HepG2 (cell line): ENCODE measurements around the gene SPATA32. TPM values are rescaled to one million over a fixed set of nuclear protein-coding genes. Genes with fewer than 3 reads are reported as not detected.
A peak's percentile ranks its signal among the peaks of the same experiment; 100 is the strongest.

Source experiments
- CBX1 ChIP-seq: IDR thresholded peaks from one replicate; pipeline ENCODE4 v1.6.1; 2016; ENCODE audit warnings: antibody characterized with exemption, low read depth
- CREB1 ChIP-seq, 2 experiments: fragments of 450-650 bp in 1 of 2; IDR thresholded peaks; 2 replicates each; pipeline ENCODE4 v1.6.1; 2016 to 2017; ENCODE audit warnings: control low read depth in 1 of 2, mild to moderate bottlenecking in 1 of 2, missing compliant biosample characterization in 1 of 2, missing genetic modification characterization in 1 of 2
- CREB3 ChIP-seq: sonication (generic); formaldehyde crosslinking; IDR thresholded peaks from 2 replicates; pipeline ENCODE4 v1.5.0; 2020; ENCODE audit warnings: missing genetic modification reagents
- HOXA5 ChIP-seq: sonication (generic); formaldehyde crosslinking; IDR thresholded peaks from 2 replicates; pipeline ENCODE4 v1.4.0; 2020; ENCODE audit warnings: missing genetic modification reagents
- IRF9 ChIP-seq: sonication (generic); formaldehyde crosslinking; IDR thresholded peaks from 2 replicates; pipeline ENCODE4 v1.8.0; 2022; ENCODE audit warnings: missing genetic modification reagents, mild to moderate bottlenecking, borderline replicate concordance
- IRX3 ChIP-seq: sonication (generic); formaldehyde crosslinking; IDR thresholded peaks from 2 replicates; pipeline ENCODE4 v1.8.1; 2023; ENCODE audit warnings: mild to moderate bottlenecking, low read depth, missing genetic modification reagents, borderline replicate concordance
- MXD4 ChIP-seq: IDR thresholded peaks from 2 replicates; pipeline ENCODE4 v1.6.1; 2016; ENCODE audit warnings: mild to moderate bottlenecking, missing biosample characterization, missing genetic modification reagents
- PRDM10 ChIP-seq: sonication (generic); formaldehyde crosslinking; IDR thresholded peaks from 2 replicates; pipeline ENCODE4 v1.4.0; 2020; ENCODE audit warnings: low read depth, missing genetic modification reagents
- SRSF4 ChIP-seq: fragments of 200-400 bp; formaldehyde crosslinking; IDR thresholded peaks from one replicate; pipeline ENCODE4 v1.6.1; 2018; ENCODE audit warnings: mild to moderate bottlenecking, low read depth, low read length, moderate library complexity; ENCODE audit not compliant: poor library complexity, severe bottlenecking
- STAT5B ChIP-seq: sonication (generic); formaldehyde crosslinking; IDR thresholded peaks from 2 replicates; pipeline ENCODE4 v1.4.0; 2020; ENCODE audit warnings: missing genetic modification reagents
- TBX3 ChIP-seq: fragments of 450-650 bp; IDR thresholded peaks from 2 replicates; pipeline ENCODE4 v1.6.1; 2017; ENCODE audit warnings: antibody characterized with exemption, mild to moderate bottlenecking, inconsistent platforms, borderline replicate concordance
- TOE1 ChIP-seq: sonication (generic); formaldehyde crosslinking; IDR thresholded peaks from 2 replicates; pipeline ENCODE4 v1.4.0; 2020; ENCODE audit warnings: mild to moderate bottlenecking, missing genetic modification reagents
- ZBTB44 ChIP-seq: sonication (generic); formaldehyde crosslinking; IDR thresholded peaks from 2 replicates; pipeline ENCODE4 v1.4.0; 2020; ENCODE audit warnings: missing genetic modification reagents
- ZC3H4 ChIP-seq: sonication (generic); formaldehyde crosslinking; IDR thresholded peaks from 2 replicates; pipeline ENCODE4 v1.4.0; 2020; ENCODE audit warnings: missing genetic modification reagents, borderline replicate concordance
- ZFYVE20 ChIP-seq: sonication (generic); formaldehyde crosslinking; IDR thresholded peaks from 2 replicates; pipeline ENCODE4 v1.8.0; 2023; ENCODE audit warnings: low read depth, mild to moderate bottlenecking, moderate library complexity, missing genetic modification reagents, borderline replicate concordance
- ZNF10 ChIP-seq: sonication (generic); formaldehyde crosslinking; IDR thresholded peaks from 2 replicates; pipeline ENCODE4 v1.4.0; 2020; ENCODE audit warnings: mild to moderate bottlenecking, low read depth, missing genetic modification reagents, borderline replicate concordance
- ZNF124 ChIP-seq: sonication (generic); formaldehyde crosslinking; IDR thresholded peaks from 2 replicates; pipeline ENCODE4 v1.4.0; 2020; ENCODE audit warnings: missing genetic modification reagents
- ZNF703 ChIP-seq: sonication (generic); formaldehyde crosslinking; IDR thresholded peaks from 2 replicates; pipeline ENCODE4 v1.5.1; 2020; ENCODE audit warnings: missing genetic modification reagents, mild to moderate bottlenecking, moderate library complexity, borderline replicate concordance
- ZNF850 ChIP-seq: sonication (generic); formaldehyde crosslinking; conservative IDR thresholded peaks from 2 replicates; pipeline ENCODE4 v1.9.0; 2021; ENCODE audit warnings: mild to moderate bottlenecking, missing genetic modification reagents
- polyA plus RNA-seq, 8 experiments: library from polyadenylated mRNA; depleted of rRNA in 3 of 8; stranded (reverse) in 7 of 8; unstranded in 1 of 8; fragments of >200 nt; fragmentation: Illumina TruSeq in 4 of 8; extraction: Trizol in 4 of 8; gene quantifications; 2 replicates each; pipeline versions ENCODE4 v1.2.1 to v1.2.3, GENCODE V29; 2011 to 2016; ENCODE audit warnings: low read depth in 4 of 8, missing spikeins in 1 of 8, mixed read lengths in 1 of 8; ENCODE audit not compliant: insufficient read depth in 1 of 8
- total RNA-seq, 5 experiments: library from RNA; depleted of rRNA; stranded (reverse); fragments of >200 nt; fragmentation: Illumina TruSeq; extraction: Trizol; gene quantifications; 2 replicates each; pipeline ENCODE4 v1.2.3, GENCODE V29; 2016; ENCODE audit warnings: low read depth in 1 of 5

Gene SPATA32
- total and polyA plus RNA-seq, 2 of the 13 experiments (the other 11 are each of a cell fraction or from before 2014, with no cell fraction given) = not detected

GRCh38 chr17:45231481-45232116 is 30.3 kb downstream of the SPATA32 start (continued):
- TF ChIP-seq CREB3 = no peak; the same call in 1 of the 2 replicates
- no peak for TF ChIP-seq TOE1
- TF ChIP-seq TBX3 = no peak
- TF ChIP-seq ZFYVE20 (CRISPR knock-in tag) = no peak
- TF ChIP-seq STAT5B (CRISPR knock-in tag) = no peak
- TF ChIP-seq IRF9 (CRISPR knock-in tag) = peak; percentile 55; the same call in 1 of the 2 replicates
- TF ChIP-seq ZNF850 = no peak
- no peak for TF ChIP-seq SRSF4
- TF ChIP-seq ZNF10 (CRISPR knock-in tag) = no peak
- TF ChIP-seq CBX1 = no peak
- TF ChIP-seq MXD4 = no peak
- 0 out of 2 replicates have a peak, but pooled peaks have one; percentile 40 for TF ChIP-seq HOXA5 (CRISPR knock-in tag)
- no peak for TF ChIP-seq ZBTB44 (CRISPR knock-in tag)
- no peak for TF ChIP-seq ZC3H4 (CRISPR knock-in tag)
- no peak for TF ChIP-seq PRDM10
- no peak for TF ChIP-seq ZNF703 (CRISPR knock-in tag)
- TF ChIP-seq ZNF124 (CRISPR knock-in tag) = no peak
- no peak for TF ChIP-seq CREB1 (IDR thresholded peaks at IDR 0.05)
- TF ChIP-seq CREB1 (CRISPR knock-in tag; IDR thresholded peaks at IDR 0.05) = no peak
- no peak for TF ChIP-seq IRX3 (CRISPR knock-in tag)
